GM19463 (cell line): ENCODE measurements around the gene EARS2.
"Not testable (repeated sequence)": the region's sequence is repeated elsewhere in the genome, so short reads cannot be mapped to it uniquely, and the experiment has no call there.

Experiments
- ATAC-seq: cut with Tn5 transposase; IDR thresholded peaks from one replicate; pipeline ENCODE4 v1.9.1; 2021; ENCODE audit warnings: mild to moderate bottlenecking, moderate library complexity; ENCODE audit not compliant: unreplicated experiment

Gene EARS2

DNA sequence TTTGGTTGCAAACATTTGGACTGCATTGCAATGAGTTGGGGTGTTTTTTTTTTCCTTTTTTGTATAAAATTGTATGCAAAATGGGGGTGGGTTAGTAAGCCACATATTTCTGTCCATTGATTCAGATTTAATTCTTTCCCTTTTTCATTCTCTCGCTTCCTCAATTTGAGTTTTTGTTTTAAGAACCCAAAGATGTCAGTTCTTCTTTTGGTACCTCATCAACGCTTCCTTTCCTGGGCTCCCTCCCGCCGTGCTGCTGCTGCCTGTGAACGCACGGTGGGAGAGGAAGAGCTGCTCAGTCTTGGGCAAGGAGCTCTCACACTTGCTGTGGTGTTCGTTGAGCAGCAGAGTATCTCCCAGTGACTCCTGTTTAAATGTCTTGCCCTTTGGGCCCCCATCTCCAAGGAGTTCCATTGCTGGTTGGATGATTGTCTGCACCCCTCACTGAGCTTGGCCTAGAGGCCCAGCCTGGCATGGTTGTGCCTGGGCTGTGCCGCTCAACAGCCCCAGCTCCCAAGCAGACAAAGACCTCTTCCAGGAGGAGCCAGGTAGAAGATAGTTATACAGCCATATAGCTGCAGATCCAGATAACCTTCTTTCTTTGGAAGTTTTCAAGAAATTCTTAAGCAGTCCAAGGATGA lies 14.0 kb upstream of the EARS2 start:
- ATAC-seq = no peak

DNA sequence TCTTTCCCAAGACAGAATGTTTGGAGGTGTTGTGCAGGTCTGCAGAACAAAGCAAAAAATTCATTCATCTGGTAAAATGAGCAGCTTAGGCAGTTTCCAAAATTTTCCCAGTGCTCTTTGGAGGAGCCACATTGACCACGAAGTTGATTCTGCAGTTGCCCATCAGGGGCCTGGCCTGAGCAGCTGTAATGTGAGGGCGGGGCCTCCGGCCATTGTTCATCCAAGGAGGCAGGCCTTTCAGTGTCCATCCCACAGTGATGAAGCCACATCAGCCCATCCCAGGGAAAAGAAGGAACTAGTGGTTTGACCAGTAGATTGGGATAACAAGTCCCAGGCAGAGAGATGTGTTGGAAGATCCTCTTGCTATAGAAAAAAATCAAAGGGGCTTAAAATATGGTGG lies 10.5 kb upstream of the EARS2 start:
- no peak for ATAC-seq

DNA sequence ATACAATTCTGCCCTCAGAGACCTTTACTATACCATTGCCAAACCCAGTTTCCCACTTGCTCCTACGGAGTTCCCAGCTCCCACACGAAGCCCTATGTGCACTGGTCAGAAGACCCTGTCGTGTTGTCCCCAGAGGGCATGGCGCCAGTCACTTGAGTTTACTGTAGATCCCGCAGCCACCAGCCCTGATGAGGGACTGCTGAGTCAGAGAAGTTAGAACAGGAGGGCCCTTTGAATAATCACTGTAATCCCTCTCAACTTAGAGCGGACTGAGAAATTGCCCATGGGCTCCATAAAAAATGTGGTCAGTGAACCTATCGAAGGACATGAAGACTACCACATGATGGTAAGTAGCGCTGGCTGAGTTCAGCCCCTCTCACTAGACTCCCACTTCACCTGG lies 9.6 kb upstream of the EARS2 start:
- no peak for ATAC-seq

DNA sequence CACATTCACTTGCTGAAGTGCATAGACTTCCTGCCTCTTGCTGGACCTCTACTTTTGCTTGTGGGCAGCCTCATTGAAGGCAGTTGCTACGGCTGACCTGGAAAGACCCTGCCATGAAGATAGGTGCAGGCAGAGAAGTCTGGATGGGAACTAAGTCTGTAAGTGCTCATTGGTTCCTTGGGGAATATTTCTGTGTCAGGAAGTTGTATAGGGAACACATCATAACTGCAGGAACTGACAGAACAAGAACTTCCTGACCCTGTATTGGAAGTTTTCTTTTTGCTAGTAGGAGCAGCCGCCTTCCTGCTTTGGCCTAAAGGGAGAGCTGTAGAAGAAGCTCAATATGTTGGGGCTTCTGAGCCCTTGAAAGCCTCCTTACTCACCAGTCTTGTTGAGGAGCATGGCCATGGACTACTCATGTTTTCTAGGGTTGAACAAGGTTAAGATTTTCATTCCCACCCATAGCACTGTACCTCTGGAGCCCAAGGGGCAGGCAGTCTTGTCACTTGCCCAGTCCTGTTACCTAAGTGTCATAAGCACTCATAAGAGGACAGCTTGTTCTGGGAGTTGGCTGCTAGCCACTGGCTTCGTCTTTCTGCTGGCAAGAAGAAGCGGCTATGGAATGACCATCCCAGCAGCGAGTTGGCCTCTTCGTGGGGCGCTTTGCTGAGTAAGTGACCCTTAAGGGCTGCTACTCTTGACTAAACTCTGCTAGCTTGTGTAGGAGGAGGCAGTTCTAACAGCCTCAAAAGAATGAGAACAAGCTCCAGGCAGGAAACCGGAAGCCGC lies 7.6 kb upstream of the EARS2 start:
- ATAC-seq = no peak

DNA sequence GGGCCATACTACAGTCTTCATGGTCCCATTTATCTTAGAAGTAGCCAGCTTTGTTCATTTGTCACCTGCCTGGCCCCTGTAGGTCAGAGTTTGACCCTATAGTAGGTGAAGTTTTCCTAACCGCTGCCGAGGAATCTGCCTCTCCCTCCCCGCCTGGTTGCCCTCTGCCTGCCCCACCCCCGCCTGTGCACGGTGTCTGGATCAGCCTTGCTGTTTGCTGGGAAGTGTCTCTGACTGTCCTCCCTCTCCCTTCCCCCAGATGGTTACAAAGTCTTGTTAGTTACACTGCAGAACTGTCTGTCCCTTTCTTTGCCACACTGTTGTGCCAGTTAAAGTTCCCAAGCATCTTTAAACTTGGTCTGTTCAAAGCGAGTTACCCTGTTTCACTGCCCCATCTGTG lies 6.0 kb upstream of the EARS2 start:
- no peak for ATAC-seq

DNA sequence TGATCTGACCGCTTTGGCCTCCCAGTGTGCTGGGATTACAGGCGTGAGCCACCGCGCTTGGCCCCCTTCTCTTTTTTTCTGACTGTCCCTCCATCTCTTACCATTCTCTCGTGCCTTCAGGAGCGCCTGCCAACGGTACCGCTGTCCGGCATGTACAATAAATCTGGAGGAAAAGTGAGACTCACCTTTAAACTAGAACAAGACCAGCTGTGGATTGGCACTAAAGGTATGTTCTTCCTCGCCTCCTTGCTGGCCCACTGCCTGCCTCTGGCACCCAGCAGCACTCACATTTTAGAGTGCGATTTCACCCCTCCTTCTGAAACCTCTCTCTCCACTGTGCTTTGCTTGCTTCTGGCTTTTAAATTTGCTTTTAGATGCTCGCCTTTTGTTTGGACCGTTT lies 5.4 kb upstream of the EARS2 start:
- ATAC-seq = no peak

DNA sequence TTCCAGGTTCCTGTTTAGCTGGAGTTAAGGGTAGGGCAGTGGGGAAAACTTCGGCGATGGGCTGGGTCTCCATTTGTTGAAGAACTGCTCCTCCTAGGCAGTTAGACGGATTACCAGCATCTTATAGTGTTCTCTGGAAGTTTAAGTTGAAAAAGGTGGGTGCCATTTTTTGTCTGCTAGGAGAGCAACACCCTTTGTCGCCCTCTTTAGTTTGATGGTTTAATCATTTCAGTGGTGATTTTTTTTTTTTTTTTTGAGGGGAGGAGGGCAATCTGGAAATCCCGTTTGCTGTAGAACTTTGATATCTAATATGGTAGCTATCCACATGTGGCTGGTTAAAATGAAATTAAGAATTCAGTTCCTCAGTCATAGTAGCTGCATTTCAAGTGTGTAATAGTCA lies 4.4 kb upstream of the EARS2 start:
- no peak for ATAC-seq

DNA sequence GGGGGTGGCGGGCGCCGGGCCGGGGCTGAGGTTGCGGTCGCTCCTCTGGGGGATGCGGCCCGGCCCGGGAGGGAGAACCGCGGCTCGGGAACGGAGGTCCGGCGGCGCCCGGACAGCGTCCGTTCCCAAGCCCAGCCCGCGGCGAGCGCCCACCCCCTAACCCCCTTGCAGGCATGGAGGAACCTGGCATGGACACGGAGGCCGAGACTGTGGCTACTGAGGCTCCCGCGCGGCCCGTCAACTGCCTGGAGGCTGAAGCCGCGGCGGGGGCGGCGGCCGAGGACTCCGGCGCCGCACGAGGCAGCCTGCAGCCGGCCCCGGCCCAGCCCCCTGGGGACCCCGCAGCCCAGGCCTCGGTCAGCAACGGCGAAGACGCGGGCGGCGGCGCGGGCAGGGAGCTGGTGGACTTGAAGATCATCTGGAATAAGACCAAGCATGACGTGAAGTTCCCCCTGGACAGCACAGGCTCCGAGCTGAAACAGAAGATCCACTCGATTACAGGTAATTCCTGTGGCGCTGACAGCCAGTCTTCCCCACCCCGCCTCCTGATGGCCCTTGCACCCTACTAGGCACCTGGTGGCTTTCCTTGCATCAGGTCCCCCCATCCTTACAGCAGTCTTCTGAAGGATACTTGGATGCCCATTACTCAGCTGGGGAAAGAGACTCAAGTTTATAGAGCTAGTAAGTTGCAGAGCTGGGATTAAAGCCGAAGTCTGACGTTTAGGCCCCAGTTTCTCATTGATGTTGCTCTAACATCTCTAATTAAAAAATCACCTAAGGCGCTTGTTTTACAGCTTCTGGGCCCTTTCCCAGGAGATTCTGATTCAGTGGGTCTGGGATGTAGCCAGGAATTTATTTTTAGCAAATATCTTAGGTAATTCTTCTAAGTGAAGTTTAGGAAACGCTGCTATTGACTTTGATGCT lies 891 bp upstream of the EARS2 start:
- peak; percentile 4 for ATAC-seq

DNA sequence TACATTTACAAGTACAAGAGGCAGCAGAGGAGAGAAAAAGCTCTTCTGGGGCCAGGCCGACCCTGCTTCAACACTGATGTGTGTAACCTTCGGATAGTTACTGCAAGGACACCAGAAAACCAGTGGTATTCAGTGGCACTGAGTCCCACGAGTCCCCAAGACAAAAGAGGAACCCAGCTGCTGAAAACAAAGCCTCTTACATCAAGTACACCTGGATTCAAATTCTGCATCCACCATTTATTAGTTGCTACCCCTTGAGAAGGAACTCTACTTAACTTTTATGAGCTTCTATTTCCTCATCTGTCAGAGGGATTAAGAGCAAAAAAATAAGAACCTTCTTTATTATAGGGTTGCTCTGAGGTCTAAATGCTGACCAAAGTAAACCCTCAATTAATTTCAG lies 2.6 kb downstream of the EARS2 start:
- no peak for ATAC-seq

DNA sequence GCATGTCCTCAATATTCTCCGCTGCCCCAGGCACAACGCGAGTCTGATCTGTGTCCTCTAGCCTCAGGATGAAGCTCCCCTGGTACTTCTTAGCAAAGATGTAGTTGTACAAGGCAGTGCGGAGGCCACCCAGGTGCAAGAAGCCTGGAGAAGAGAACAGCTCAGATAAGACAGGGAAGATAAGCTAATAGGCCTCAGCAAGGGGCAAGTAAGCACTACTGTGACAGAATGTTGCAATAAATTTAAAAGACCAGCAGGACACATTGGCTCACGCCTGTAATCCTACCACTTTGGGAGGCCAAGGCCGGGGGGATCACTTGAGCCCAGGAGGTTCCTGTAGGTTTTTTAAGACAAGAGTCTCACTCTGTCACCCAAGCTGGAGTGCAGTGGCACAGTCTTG lies 5.0 kb downstream of the EARS2 start:
- ATAC-seq = no peak

DNA sequence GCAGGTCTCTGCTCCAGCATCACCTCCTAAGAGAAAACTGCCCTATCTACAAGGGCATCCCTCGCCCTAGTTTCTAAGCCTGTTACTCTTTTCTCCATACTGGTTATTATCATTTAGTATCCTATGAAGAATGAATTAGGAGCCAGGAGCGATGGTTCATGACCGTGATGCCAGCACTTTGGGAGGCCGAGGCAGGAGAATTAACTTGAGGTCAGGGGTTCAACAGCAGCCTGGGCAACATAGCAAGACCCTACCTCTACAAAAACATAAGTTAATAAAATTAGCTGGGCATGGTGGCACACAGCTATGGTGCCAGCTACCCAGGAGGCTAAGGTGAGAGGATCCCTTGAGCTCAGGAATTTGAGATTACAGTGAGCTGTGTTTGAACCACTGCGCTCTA lies 7.2 kb downstream of the EARS2 start:
- no peak for ATAC-seq

DNA sequence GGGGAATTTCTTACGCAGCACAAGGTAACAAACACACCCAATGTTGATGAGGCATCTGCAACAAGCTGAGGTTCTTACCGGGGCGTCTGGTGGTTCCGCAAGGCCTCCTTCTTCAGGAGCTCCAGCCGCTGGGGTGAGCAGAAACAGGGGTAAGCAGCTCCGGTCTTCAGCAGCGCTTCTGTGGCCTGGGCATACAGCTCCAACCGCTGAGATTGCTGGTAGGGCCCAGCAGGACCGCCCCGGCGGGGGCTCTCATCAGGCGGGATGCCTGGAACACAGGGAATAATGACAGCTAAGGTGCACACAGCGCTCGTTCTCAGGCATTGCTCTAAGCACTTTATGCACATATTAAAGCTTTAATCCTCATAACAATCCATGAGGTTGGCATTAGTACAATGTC lies 12.7 kb downstream of the EARS2 start:
- no peak for ATAC-seq

DNA sequence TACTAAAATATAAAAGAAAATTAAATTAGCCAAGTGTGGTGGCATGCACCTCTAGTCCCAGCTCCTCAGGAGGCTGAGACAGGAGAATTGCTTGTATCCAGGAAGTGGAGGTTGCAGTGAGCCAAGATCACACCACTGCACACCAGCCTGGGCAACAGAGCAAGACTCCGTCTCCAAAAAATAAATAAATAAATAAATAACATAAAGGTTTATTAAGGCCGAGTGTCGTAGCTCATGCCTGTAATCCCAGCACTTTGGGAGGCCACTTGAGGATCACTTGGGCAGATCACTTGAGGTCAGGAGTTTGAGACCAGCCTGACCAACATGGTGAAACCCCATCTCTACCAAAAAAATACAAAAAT lies 16.4 kb downstream of the EARS2 start:
- not testable (repeated sequence) for ATAC-seq

DNA sequence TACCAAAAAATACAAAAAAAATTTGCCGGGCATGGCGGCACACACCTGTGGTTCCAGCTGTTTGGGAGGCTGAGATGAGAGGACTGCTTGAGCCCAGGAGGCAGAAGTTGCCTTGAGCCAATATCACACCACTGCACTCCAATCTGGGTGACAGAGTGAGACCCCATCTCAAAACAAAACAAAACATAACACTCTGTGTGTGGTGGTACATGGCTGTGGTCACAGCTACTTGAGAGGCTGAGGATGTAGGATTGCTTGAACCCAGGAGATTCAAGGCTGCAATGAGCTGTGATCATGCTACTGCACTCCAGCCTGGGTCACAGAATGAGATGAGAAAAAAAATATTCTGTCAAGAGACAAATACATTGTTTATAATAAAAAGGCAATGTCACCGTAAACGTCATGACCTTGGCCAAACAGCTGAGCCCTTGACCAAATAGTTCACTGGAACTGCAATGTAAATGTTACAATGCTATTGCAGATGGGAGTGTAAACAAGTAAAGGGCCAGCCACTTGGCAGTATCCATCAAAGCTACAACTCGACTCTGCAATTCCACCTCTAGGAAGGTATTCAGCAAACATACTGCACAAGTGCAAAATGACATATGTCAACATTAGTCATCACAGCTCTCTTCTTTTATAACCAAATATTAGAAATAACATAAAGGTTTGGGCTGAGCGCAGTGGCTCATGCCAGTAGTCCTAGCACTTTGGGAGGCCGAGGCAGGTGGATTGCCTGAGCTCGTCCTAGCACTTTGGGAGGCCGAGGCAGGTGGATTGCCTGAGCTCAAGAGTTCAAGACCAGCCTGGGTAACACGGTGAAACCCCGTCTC lies 16.9 kb downstream of the EARS2 start:
- ATAC-seq = no peak

DNA sequence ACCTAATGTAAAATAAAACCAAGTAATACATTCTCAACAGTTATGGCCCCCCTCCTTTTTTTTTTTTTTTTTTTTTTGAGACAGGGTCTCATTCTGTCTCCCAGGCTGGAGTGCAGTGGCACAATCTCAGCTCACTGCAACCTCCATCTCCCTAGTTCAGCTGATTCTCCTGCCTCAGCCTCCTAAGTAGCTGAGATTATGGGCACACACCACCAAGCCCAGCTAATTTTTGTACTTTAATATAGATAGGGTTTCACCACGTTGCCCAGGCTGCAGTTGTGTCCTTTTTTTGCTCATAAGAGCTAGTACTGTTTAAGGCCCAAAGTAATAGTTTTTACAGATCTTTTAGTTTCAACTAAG lies 18.3 kb downstream of the EARS2 start:
- ATAC-seq = no peak

DNA sequence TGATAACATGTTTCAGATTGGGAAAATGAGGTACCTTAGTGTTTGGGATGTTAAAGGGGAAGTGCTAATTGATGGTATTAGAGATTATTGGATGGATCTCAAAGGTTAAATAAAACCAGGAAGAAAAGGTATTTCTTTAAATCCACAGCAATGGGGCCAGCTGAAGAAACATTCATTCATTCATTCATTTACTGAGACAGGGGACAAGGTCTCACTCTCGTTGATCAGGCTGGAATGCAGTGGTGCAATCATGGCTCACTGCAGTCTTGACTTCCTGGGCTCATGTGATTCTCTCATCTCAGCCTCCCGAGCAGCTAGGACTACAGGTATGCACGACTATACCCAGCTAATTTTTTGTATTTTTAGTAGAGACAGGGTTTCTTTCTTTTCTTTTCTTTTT lies 19.8 kb downstream of the EARS2 start:
- ATAC-seq = no peak

DNA sequence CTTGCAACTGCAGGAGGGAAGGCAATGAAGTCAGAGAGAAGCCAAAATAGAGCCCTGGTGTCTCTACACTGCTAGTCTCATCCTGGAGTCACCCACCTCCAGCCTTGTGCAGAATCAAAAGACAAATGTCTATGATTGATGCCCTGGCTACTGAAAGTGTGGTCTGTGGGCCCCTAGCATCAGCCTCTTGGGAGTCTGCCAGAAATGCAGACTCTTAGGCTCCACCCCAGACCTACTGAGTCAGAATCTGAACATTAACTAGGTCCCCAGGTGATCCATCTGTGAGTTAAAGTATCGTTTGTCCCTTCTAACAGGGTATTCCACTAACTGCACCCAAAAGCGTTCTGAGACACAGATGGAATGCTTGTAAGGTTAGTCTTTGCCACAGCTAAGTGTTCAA lies 21.2 kb downstream of the EARS2 start:
- no peak for ATAC-seq

DNA sequence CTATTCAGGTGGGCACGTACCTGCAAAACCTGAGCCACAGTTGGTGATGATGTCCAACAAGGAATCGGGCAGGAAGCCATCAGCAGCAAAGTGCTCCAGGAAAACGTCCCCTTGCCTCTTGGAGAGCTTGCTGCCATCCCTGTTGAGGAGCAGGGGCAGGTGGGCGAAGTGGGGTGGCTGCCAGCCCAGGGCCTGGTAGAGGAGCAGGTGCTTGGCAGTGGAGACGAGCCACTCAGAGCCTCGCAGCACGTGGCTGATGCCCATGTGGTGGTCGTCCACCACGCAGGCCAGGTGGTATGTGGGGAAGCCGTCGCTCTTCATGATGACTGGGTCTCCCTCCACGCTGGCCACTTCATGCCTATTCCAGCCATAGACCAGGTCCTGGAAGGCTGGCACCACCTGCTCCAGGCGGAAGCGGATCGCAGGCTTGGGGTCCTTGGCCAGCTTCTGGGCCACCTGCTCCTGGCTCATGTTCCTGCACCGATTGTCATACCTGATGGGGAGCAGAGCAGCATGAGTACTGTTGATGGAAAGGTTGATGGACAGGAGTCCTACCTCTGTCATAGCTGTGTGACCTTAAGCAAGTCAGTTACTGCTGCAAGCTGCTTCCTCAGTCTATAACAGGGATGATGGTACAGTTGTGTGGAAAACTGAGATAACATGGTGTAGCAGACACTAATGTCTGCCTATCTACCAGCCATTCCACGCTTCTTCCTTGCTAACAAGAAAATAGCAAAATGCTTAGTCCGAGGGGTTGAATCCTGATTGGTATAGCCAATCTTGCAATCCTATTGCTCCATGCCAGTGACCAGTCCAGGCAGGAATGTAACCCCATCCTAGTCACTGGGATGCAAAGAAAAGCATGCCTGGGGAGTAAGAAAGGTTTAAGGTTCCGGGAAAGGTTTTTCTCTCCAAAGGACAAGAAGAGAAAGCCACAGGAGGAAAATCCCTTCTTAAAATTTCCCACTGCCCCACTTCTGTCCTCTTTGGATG lies 22.0 kb downstream of the EARS2 start:
- no peak for ATAC-seq

DNA sequence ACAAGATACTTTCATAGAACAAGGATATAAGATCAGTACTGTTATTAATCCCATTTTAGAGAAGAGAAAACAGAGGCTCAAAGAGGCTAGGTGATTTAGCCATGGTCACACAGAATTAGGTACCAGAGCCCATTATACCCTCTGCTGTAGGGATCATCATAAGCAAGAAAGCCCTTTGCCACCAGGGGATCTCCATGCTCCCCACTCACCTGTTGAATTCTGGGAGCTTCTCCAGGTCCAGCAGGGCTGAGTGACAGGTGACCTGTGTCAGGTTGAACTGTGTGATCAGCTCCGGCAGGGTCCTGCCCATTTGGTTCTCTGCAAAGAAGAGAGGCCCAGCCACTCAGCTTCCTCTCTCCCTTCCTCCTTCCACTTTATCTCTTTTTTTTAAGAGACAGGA lies 24.7 kb downstream of the EARS2 start:
- no peak for ATAC-seq

DNA sequence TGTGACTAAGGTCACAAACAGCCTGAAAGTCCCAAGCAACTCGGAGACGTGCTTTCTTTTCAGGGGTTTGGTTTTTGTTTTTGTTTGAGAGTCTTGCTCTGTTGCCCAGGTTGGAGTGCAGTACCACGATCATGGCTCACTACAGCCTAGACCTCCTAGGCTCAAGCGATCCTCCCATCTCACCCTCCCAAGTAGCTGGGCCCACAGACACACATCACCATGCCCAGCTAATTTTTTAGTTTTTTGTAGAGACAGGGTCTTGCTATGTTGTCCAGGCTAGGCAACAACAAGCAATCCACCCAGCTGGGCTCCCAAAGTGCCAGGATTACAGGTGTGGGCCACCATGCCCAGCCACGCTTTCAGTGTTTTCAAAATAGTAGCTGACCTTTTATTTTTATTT lies 27.1 kb downstream of the EARS2 start:
- no peak for ATAC-seq
